HepG2 (cell line): Measurements from ENCODE around the gene ADPRS. TPM values are rescaled to one million over a fixed set of nuclear protein-coding genes. Genes with fewer than 3 reads are reported as not detected.

Experiments
- BCL6 ChIP-seq: IDR thresholded peaks from 2 replicates; pipeline ENCODE4 v1.6.1; 2016; ENCODE audit warnings: missing genetic modification reagents, missing compliant biosample characterization
- CEBPB ChIP-seq: IDR thresholded peaks from 2 replicates; pipeline ENCODE4 v1.6.1; 2011; ENCODE audit warnings: low read depth, low read length, improper control_type of control experiment, borderline replicate concordance
- CENPX ChIP-seq: sonication (generic); formaldehyde crosslinking; IDR thresholded peaks from 2 replicates; pipeline ENCODE4 v1.9.0; 2021; ENCODE audit warnings: mild to moderate bottlenecking, missing genetic modification reagents, moderate library complexity
- CREM ChIP-seq, 2 experiments: sonication (generic) in 1 of 2; formaldehyde crosslinking in 1 of 2; IDR thresholded peaks; 2 replicates each; pipeline versions ENCODE4 v1.4.0 to v1.6.1; 2016 to 2020; ENCODE audit warnings: antibody characterized with exemption in 1 of 2, mild to moderate bottlenecking in 1 of 2, missing genetic modification reagents in 1 of 2
- ELF3 ChIP-seq: IDR thresholded peaks from 2 replicates; pipeline ENCODE4 v1.6.1; 2016; ENCODE audit warnings: missing genetic modification reagents, missing compliant biosample characterization
- GTF3A ChIP-seq: sonication (generic); formaldehyde crosslinking; conservative IDR thresholded peaks from 2 replicates; pipeline ENCODE4 v1.4.0; 2020; ENCODE audit warnings: mild to moderate bottlenecking, missing genetic modification reagents
- HDAC6 ChIP-seq: fragments of 200-600 bp; sonication (generic); IDR thresholded peaks from 2 replicates; pipeline ENCODE4 v1.7.0; 2017; ENCODE audit warnings: mild to moderate bottlenecking, antibody characterized with exemption, low read length, low read depth
- KAT8 ChIP-seq: IDR thresholded peaks from 2 replicates; pipeline ENCODE4 v1.6.1; 2016; ENCODE audit warnings: missing genetic modification reagents, missing compliant biosample characterization
- MAFF ChIP-seq: IDR thresholded peaks from 2 replicates; pipeline ENCODE4 v1.6.1; 2011; ENCODE audit warnings: low read depth, low read length, improper control_type of control experiment
- MZF1 ChIP-seq: sonication (generic); formaldehyde crosslinking; IDR thresholded peaks from 2 replicates; pipeline ENCODE4 v1.8.1; 2023; ENCODE audit warnings: mild to moderate bottlenecking, missing genetic modification reagents, borderline replicate concordance
- POLR2AphosphoS5 ChIP-seq: IDR thresholded peaks from 2 replicates; pipeline ENCODE4 v1.6.1; 2012; ENCODE audit warnings: low read depth, low read length
- SSRP1 ChIP-seq: IDR thresholded peaks from 2 replicates; pipeline ENCODE4 v1.6.1; 2016; ENCODE audit warnings: control low read depth
- TBL1XR1 ChIP-seq: fragments of 150-350 bp; IDR thresholded peaks from 2 replicates; pipeline ENCODE4 v1.6.1; 2014; ENCODE audit warnings: borderline replicate concordance, low read length; ENCODE audit not compliant: partially characterized antibody
- ZBTB46 ChIP-seq: sonication (generic); formaldehyde crosslinking; IDR thresholded peaks from 2 replicates; pipeline ENCODE4 v1.4.0; 2020; ENCODE audit warnings: mild to moderate bottlenecking, missing genetic modification reagents, borderline replicate concordance
- ZNF205 ChIP-seq: IDR thresholded peaks from 2 replicates; pipeline ENCODE4 v1.6.1; 2018; ENCODE audit warnings: missing biosample characterization, missing genetic modification reagents
- ZNF225 ChIP-seq: sonication (generic); formaldehyde crosslinking; IDR thresholded peaks from 2 replicates; pipeline ENCODE4 v1.4.0; 2020; ENCODE audit warnings: mild to moderate bottlenecking, missing genetic modification reagents
- ZNF563 ChIP-seq: sonication (generic); formaldehyde crosslinking; IDR thresholded peaks from 2 replicates; pipeline ENCODE4 v1.8.0; 2022; ENCODE audit warnings: mild to moderate bottlenecking, moderate library complexity, missing genetic modification reagents
- polyA plus RNA-seq, 8 experiments: library from polyadenylated mRNA; depleted of rRNA in 3 of 8; stranded (reverse) in 7 of 8; unstranded in 1 of 8; fragments of >200 nt; fragmentation: Illumina TruSeq in 4 of 8; extraction: Trizol in 4 of 8; gene quantifications; 2 replicates each; pipeline versions ENCODE4 v1.2.1 to v1.2.3, GENCODE V29; 2011 to 2016; ENCODE audit warnings: low read depth in 4 of 8, missing spikeins in 1 of 8, mixed read lengths in 1 of 8; ENCODE audit not compliant: insufficient read depth in 1 of 8
- total RNA-seq, 5 experiments: library from RNA; depleted of rRNA; stranded (reverse); fragments of >200 nt; fragmentation: Illumina TruSeq; extraction: Trizol; gene quantifications; 2 replicates each; pipeline ENCODE4 v1.2.3, GENCODE V29; 2016; ENCODE audit warnings: low read depth in 1 of 5
- TF ChIP-seq, protein P1 (sequence below): IDR thresholded peaks from 2 replicates; pipeline ENCODE4 v1.6.1; 2016; ENCODE audit warnings: low read depth, missing genetic modification reagents, missing compliant biosample characterization
- TF ChIP-seq, protein P2 (sequence below): sonication (generic); formaldehyde crosslinking; IDR thresholded peaks from 2 replicates; pipeline ENCODE4 v1.8.1; 2022; ENCODE audit warnings: mild to moderate bottlenecking, missing genetic modification reagents
- TF ChIP-seq, protein P3 (sequence below): sonication (generic); formaldehyde crosslinking; IDR thresholded peaks from 2 replicates; pipeline ENCODE4 v1.8.1; 2023; ENCODE audit warnings: mild to moderate bottlenecking, moderate library complexity, missing genetic modification reagents

ADPRS gene
- total and polyA plus RNA-seq, 2 of the 13 experiments (the other 11 are each of a cell fraction or from before 2014, with no cell fraction given), result 30.6 to 36.4 TPM

DNA sequence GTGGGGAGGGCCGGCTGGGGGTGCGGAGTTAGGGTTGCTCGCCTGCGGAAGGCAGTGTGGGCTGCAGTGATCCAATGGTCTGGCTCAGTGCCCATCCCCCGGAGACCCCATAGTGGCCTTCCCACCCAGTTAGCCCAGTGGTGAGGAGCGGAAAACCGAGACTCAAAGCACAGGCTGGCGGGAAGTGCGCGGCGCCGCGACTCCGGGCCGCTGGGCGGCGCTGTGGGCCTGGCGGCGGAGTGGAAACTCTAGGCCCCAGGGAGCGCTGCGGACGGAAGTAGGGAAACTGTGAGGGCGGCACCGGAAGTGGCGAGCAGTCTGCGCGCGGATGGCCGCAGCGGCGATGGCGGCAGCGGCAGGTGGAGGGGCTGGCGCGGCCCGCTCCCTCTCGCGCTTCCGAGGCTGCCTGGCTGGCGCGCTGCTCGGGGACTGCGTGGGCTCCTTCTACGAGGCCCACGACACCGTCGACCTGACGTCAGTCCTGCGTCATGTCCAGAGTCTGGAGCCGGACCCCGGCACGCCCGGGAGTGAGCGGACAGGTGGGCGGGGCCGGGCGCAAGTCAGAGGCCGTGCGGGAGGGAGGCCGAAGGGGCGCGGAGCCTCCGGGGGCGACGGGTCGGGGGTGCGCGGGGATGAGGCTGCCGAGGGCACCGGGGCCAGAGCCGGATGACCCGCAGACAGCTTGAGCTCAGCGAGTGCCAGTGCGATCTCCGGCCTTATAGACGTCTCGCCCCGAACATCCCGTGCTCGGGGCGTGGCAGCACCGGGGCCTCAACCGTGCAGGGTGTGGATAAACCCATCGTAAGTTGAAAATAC lies at the start of gene ADPRS (continued):
- TF ChIP-seq, protein P1, sequence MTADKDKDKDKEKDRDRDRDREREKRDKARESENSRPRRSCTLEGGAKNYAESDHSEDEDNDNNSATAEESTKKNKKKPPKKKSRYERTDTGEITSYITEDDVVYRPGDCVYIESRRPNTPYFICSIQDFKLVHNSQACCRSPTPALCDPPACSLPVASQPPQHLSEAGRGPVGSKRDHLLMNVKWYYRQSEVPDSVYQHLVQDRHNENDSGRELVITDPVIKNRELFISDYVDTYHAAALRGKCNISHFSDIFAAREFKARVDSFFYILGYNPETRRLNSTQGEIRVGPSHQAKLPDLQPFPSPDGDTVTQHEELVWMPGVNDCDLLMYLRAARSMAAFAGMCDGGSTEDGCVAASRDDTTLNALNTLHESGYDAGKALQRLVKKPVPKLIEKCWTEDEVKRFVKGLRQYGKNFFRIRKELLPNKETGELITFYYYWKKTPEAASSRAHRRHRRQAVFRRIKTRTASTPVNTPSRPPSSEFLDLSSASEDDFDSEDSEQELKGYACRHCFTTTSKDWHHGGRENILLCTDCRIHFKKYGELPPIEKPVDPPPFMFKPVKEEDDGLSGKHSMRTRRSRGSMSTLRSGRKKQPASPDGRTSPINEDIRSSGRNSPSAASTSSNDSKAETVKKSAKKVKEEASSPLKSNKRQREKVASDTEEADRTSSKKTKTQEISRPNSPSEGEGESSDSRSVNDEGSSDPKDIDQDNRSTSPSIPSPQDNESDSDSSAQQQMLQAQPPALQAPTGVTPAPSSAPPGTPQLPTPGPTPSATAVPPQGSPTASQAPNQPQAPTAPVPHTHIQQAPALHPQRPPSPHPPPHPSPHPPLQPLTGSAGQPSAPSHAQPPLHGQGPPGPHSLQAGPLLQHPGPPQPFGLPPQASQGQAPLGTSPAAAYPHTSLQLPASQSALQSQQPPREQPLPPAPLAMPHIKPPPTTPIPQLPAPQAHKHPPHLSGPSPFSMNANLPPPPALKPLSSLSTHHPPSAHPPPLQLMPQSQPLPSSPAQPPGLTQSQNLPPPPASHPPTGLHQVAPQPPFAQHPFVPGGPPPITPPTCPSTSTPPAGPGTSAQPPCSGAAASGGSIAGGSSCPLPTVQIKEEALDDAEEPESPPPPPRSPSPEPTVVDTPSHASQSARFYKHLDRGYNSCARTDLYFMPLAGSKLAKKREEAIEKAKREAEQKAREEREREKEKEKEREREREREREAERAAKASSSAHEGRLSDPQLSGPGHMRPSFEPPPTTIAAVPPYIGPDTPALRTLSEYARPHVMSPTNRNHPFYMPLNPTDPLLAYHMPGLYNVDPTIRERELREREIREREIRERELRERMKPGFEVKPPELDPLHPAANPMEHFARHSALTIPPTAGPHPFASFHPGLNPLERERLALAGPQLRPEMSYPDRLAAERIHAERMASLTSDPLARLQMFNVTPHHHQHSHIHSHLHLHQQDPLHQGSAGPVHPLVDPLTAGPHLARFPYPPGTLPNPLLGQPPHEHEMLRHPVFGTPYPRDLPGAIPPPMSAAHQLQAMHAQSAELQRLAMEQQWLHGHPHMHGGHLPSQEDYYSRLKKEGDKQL, result peak; percentile 74; the same call in 1 of the 2 replicates
- no peak for TF ChIP-seq CENPX (CRISPR knock-in tag)
- no peak for TF ChIP-seq MAFF
- no peak for TF ChIP-seq CEBPB
- TF ChIP-seq SSRP1 (CRISPR knock-in tag), result 0 out of 2 replicates have a peak, but pooled peaks have one; percentile 9
- 0 out of 2 replicates have a peak, but pooled peaks have one; percentile 7 for TF ChIP-seq ZBTB46
- TF ChIP-seq BCL6, result peak; percentile 47; the same call in 1 of the 2 replicates
- TF ChIP-seq TBL1XR1, result peak; percentile 47
- peak; percentile 87; the same call in 1 of the 2 replicates for TF ChIP-seq ZNF225 (CRISPR knock-in tag)
- TF ChIP-seq MZF1 (CRISPR knock-in tag), result 0 out of 2 replicates have a peak, but pooled peaks have one; percentile 11
- TF ChIP-seq, protein P2, sequence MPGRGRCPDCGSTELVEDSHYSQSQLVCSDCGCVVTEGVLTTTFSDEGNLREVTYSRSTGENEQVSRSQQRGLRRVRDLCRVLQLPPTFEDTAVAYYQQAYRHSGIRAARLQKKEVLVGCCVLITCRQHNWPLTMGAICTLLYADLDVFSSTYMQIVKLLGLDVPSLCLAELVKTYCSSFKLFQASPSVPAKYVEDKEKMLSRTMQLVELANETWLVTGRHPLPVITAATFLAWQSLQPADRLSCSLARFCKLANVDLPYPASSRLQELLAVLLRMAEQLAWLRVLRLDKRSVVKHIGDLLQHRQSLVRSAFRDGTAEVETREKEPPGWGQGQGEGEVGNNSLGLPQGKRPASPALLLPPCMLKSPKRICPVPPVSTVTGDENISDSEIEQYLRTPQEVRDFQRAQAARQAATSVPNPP (CRISPR knock-in tag), result peak; percentile 84; the same call in 1 of the 2 replicates
- peak; percentile 85 for TF ChIP-seq POLR2AphosphoS5
- peak; percentile 99 for TF ChIP-seq KAT8
- 0 out of 2 replicates have a peak, but pooled peaks have one; percentile 39 for TF ChIP-seq GTF3A (CRISPR knock-in tag)
- TF ChIP-seq CREM (IDR thresholded peaks at IDR 0.05), result peak; percentile 53; the same call in 1 of the 2 replicates
- TF ChIP-seq CREM (CRISPR knock-in tag; IDR thresholded peaks at IDR 0.05), result no peak
- TF ChIP-seq ZNF563 (CRISPR knock-in tag), result peak; percentile 93
- TF ChIP-seq ELF3 (CRISPR knock-in tag), result peak; percentile 88
- TF ChIP-seq ZNF205 (CRISPR knock-in tag), result peak; percentile 97
- TF ChIP-seq, protein P3, sequence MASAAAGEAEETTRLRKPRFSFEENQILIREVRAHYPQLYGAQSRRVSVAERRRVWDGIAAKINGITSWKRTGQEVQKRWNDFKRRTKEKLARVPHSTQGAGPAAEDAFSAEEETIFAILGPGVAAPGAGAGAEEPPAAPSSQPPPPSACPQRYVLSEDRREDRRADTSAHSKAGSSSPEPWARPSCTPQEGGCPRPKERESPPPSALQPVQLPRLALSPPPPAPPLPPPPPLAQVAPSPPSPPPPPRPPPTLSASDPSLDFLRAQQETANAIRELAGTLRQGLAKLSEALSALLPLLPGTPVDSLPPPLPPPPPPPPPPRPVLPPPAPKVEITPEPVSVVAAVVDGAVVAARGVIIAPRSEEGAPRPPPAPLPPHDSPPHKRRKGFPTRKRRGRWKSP (CRISPR knock-in tag), result peak; percentile 56; the same call in 1 of the 2 replicates
- TF ChIP-seq HDAC6, result no peak
